ENCODE results near the gene CDH4.

CDH4 gene

DNA sequence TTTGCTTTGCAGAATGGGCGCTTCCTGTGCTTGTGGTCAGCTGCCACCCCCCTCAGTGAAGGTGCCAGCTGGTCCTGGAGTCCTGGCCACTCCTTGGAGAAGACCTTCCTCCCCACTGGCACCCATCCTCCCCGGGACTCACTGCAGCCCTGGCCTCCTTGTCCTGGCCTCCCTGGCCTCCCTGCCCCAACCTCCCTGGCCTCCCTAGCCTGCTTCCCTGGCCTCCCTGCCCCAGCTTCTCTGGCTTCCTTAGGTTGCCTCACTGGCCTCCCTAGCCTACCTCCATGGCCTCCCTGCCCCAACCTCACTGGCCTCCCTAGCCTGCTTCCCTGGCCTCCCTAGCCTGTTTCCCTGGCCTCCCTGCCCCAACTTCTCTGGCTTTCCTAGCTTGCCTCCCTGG is 297.8 kb downstream of the CDH4 start:
- no peak for DNase-seq (ENCODE audit: low read depth in 1 of 2, low spot score in 1 of 2)
- H3K4me3 ChIP-seq (replicated peaks; ENCODE audit: insufficient read depth, low read length): no peak overlapping the region
- no peaks in the 10 kb centered on the region for H3K27me3 ChIP-seq (ENCODE audit: insufficient read depth, poor library complexity, severe bottlenecking)
- TF ChIP-seq POLR2AphosphoS5 (IDR thresholded peaks at IDR 0.05; ENCODE audit: low read depth): no peak
- no peak for TF ChIP-seq GABPA (IDR thresholded peaks at IDR 0.05; ENCODE audit: low read depth)
- TF ChIP-seq, protein P1, sequence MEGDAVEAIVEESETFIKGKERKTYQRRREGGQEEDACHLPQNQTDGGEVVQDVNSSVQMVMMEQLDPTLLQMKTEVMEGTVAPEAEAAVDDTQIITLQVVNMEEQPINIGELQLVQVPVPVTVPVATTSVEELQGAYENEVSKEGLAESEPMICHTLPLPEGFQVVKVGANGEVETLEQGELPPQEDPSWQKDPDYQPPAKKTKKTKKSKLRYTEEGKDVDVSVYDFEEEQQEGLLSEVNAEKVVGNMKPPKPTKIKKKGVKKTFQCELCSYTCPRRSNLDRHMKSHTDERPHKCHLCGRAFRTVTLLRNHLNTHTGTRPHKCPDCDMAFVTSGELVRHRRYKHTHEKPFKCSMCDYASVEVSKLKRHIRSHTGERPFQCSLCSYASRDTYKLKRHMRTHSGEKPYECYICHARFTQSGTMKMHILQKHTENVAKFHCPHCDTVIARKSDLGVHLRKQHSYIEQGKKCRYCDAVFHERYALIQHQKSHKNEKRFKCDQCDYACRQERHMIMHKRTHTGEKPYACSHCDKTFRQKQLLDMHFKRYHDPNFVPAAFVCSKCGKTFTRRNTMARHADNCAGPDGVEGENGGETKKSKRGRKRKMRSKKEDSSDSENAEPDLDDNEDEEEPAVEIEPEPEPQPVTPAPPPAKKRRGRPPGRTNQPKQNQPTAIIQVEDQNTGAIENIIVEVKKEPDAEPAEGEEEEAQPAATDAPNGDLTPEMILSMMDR (IDR thresholded peaks at IDR 0.05; ENCODE audit: insufficient read depth, low read length): no peak
- TF ChIP-seq SPI1 (IDR thresholded peaks at IDR 0.05; ENCODE audit: borderline replicate concordance, low read depth): no peak
- TF ChIP-seq, protein P2, sequence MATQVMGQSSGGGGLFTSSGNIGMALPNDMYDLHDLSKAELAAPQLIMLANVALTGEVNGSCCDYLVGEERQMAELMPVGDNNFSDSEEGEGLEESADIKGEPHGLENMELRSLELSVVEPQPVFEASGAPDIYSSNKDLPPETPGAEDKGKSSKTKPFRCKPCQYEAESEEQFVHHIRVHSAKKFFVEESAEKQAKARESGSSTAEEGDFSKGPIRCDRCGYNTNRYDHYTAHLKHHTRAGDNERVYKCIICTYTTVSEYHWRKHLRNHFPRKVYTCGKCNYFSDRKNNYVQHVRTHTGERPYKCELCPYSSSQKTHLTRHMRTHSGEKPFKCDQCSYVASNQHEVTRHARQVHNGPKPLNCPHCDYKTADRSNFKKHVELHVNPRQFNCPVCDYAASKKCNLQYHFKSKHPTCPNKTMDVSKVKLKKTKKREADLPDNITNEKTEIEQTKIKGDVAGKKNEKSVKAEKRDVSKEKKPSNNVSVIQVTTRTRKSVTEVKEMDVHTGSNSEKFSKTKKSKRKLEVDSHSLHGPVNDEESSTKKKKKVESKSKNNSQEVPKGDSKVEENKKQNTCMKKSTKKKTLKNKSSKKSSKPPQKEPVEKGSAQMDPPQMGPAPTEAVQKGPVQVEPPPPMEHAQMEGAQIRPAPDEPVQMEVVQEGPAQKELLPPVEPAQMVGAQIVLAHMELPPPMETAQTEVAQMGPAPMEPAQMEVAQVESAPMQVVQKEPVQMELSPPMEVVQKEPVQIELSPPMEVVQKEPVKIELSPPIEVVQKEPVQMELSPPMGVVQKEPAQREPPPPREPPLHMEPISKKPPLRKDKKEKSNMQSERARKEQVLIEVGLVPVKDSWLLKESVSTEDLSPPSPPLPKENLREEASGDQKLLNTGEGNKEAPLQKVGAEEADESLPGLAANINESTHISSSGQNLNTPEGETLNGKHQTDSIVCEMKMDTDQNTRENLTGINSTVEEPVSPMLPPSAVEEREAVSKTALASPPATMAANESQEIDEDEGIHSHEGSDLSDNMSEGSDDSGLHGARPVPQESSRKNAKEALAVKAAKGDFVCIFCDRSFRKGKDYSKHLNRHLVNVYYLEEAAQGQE (IDR thresholded peaks at IDR 0.05; ENCODE audit: insufficient replicate concordance, low read depth): no peak
- H3K27ac ChIP-seq (replicated peaks): no peak overlapping the region

DNA sequence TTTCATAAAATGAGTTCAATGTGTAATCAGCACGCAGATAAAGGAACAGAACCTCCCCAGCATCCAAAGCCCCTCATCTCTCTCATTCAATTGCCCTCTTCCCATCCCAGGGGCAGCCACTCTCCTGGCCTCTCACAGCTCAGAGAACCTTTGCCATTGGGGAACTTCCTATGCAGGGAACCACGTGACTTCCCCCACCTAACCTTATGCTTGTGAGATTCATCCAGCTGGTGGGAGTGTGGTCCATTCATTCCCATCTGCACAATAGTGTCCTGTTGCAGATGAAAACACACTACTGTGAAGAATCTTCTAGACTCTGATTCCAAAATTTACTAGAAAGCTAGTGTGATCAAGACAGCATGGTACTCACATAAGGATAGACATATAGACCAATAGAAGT is 299.3 kb downstream of the CDH4 start:
- no peak for DNase-seq (ENCODE audit: low read depth in 1 of 2, low spot score in 1 of 2)
- H3K27ac ChIP-seq (replicated peaks): no peak overlapping the region
- TF ChIP-seq, protein P2 (IDR thresholded peaks at IDR 0.05; ENCODE audit: insufficient replicate concordance, low read depth): no peak
- TF ChIP-seq POLR2AphosphoS5 (IDR thresholded peaks at IDR 0.05; ENCODE audit: low read depth): no peak
- TF ChIP-seq, protein P1 (IDR thresholded peaks at IDR 0.05; ENCODE audit: insufficient read depth, low read length): no peak
- no peak for TF ChIP-seq GABPA (IDR thresholded peaks at IDR 0.05; ENCODE audit: low read depth)
- no peak for TF ChIP-seq SPI1 (IDR thresholded peaks at IDR 0.05; ENCODE audit: borderline replicate concordance, low read depth)
- no peaks in the 10 kb centered on the region for H3K27me3 ChIP-seq (ENCODE audit: insufficient read depth, poor library complexity, severe bottlenecking)
- no peak overlapping the region for H3K4me3 ChIP-seq (replicated peaks; ENCODE audit: insufficient read depth, low read length)

DNA sequence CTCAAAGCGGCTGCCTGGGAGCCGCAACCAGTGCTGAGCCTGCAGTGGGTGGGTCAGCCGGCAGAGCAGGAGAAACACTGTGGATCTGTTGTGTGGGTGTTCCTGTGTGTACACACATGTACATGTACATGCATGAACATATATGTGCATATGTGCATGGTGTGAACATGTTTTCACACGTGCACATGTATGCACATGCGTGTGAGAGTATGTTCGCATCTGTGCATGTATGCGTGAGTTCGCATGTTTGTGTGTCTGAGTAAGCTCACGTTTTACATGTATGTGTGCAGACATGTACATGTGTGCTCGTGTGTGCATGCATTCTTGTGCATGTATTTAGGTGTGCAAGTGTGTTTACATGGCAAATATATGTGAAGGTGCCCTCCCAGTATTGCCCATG is 302.6 kb downstream of the CDH4 start:
- H3K27me3 ChIP-seq (ENCODE audit: insufficient read depth, poor library complexity, severe bottlenecking): no peaks in the 10 kb centered on the region
- no peak for DNase-seq (ENCODE audit: low read depth in 1 of 2, low spot score in 1 of 2)
- TF ChIP-seq, protein P1 (IDR thresholded peaks at IDR 0.05; ENCODE audit: insufficient read depth, low read length): no peak
- no peak for TF ChIP-seq POLR2AphosphoS5 (IDR thresholded peaks at IDR 0.05; ENCODE audit: low read depth)
- no peak for TF ChIP-seq SPI1 (IDR thresholded peaks at IDR 0.05; ENCODE audit: borderline replicate concordance, low read depth)
- TF ChIP-seq, protein P2 (IDR thresholded peaks at IDR 0.05; ENCODE audit: insufficient replicate concordance, low read depth): no peak
- TF ChIP-seq GABPA (IDR thresholded peaks at IDR 0.05; ENCODE audit: low read depth): no peak

More for the DNA sequence above, 302.6 kb downstream of the CDH4 start:
- Histone ChIP-seq H3K4me3 (replicated peaks; ENCODE audit: insufficient read depth, low read length) (no peak overlapping the region), H3K27ac (replicated peaks) (no peak overlapping the region)
